ENCODE results near the gene PALD1.

- no peak for TF ChIP-seq CTCF (IDR thresholded peaks at IDR 0.05)
- no peak for TF ChIP-seq POLR2A (IDR thresholded peaks at IDR 0.05)
Observed at GRCh38 chr10:70592746-70593512, 114.4 kb downstream of the PALD1 start.

All from right lobe of liver (tissue), 4 donors.